Prostate gland (tissue), 2 donors: ENCODE data around the gene HRC. TPM values are rescaled to one million over a fixed set of nuclear protein-coding genes. Genes with fewer than 3 reads are reported as not detected.
A peak's percentile ranks its signal among the peaks of the same experiment; 100 is the strongest.

Source experiments
- DNase-seq: peaks from one replicate; pipeline ENCODE4 v3.0.0-alpha.2; 2019; ENCODE audit warnings: low spot score
- H3K27ac ChIP-seq, 2 donors: fragments of 200-600 bp; sonication (generic); 2 replicates each; pipeline ENCODE4 v1.5.1; 2017 to 2019
- H3K27me3 ChIP-seq: fragments of 200-600 bp; sonication (generic); replicated peaks from 2 replicates; pipeline ENCODE4 v1.5.1; 2019; ENCODE audit not compliant: insufficient read depth
- H3K36me3 ChIP-seq, 2 donors: fragments of 200-600 bp; sonication (generic); 1 replicate in 1 of 2; 2 replicates in 1 of 2; pipeline versions ENCODE4 v1.5.1 to v1.8.1; 2017 to 2019
- H3K4me1 ChIP-seq: fragments of 200-600 bp; sonication (generic); replicated peaks from 2 replicates; pipeline ENCODE4 v1.5.1; 2019
- H3K4me3 ChIP-seq, 2 donors: fragments of 200-600 bp; sonication (generic); 2 replicates each; pipeline ENCODE4 v1.5.1; 2017 to 2019
- H3K9me3 ChIP-seq: fragments of 200-600 bp; sonication (generic); 2 replicates; pipeline ENCODE4 v1.5.1; 2017
- POLR2A ChIP-seq: fragments of 450-650 bp; IDR thresholded peaks from one replicate; pipeline ENCODE4 v1.6.1; 2016; ENCODE audit warnings: antibody characterized with exemption, mild to moderate bottlenecking
- POLR2AphosphoS5 ChIP-seq: sonication (generic); formaldehyde crosslinking; IDR thresholded peaks from one replicate; pipeline ENCODE4 v1.6.1; 2017; ENCODE audit warnings: antibody characterized with exemption
- WGBS: methylation state at CpG from one replicate; pipeline ENCODE4 v1.1.5; 2018; 5-methylcytosine and 5-hydroxymethylcytosine counted together
- intact Hi-C: fragments of 100-400 bp; cut with DNase I; formaldehyde crosslinking; loops from one replicate; pipeline ENCODE4 v1.14.2; 2022
- total RNA-seq, 2 donors: library from RNA; depleted of rRNA; stranded (reverse); fragments of >200 nt; gene quantifications; one replicate each; pipeline ENCODE4 v1.1.0, GENCODE V29; 2016
- TF ChIP-seq, protein P1 (sequence below), 4 experiments: fragments of 200-600 bp in 2 of 4; fragments of 450-650 bp in 2 of 4; sonication (generic) in 2 of 4; IDR thresholded peaks; 1 replicate in 3 of 4; 2 replicates in 1 of 4; pipeline ENCODE4 v1.5.1; 2016 to 2019; ENCODE audit warnings: antibody characterized with exemption in 4 of 4, mild to moderate bottlenecking in 2 of 4, moderate library complexity in 2 of 4

HRC gene
- total RNA-seq, 2 donors from 2014 or later = 3.8 to 6.7 TPM

GRCh38 chr19:49153167-49153809, 1.9 kb downstream of the HRC start:
- WGBS = 90% methylated on average over 10 of the region's 10 CpGs
- Histone ChIP-seq H3K36me3 (no peaks in the 10 kb centered on the region), H3K27ac (no peak overlapping the region), H3K27me3 (no peaks in the 10 kb centered on the region), H3K9me3 (no peaks in the 10 kb centered on the region), H3K4me3 (no peak overlapping the region), H3K4me1 (no peaks in the 10 kb centered on the region)
- no peak for DNase-seq
- intact Hi-C loops = loop anchor here (5.0 kb wide), 1 partner anchor 36 kb away; the partner anchor contains the start of genes C19orf73 and PPFIA3
- TF ChIP-seq, protein P1, sequence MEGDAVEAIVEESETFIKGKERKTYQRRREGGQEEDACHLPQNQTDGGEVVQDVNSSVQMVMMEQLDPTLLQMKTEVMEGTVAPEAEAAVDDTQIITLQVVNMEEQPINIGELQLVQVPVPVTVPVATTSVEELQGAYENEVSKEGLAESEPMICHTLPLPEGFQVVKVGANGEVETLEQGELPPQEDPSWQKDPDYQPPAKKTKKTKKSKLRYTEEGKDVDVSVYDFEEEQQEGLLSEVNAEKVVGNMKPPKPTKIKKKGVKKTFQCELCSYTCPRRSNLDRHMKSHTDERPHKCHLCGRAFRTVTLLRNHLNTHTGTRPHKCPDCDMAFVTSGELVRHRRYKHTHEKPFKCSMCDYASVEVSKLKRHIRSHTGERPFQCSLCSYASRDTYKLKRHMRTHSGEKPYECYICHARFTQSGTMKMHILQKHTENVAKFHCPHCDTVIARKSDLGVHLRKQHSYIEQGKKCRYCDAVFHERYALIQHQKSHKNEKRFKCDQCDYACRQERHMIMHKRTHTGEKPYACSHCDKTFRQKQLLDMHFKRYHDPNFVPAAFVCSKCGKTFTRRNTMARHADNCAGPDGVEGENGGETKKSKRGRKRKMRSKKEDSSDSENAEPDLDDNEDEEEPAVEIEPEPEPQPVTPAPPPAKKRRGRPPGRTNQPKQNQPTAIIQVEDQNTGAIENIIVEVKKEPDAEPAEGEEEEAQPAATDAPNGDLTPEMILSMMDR (IDR thresholded peaks at IDR 0.05) = no peak
- TF ChIP-seq POLR2A (no peak), POLR2AphosphoS5 (no peak)

DNA sequence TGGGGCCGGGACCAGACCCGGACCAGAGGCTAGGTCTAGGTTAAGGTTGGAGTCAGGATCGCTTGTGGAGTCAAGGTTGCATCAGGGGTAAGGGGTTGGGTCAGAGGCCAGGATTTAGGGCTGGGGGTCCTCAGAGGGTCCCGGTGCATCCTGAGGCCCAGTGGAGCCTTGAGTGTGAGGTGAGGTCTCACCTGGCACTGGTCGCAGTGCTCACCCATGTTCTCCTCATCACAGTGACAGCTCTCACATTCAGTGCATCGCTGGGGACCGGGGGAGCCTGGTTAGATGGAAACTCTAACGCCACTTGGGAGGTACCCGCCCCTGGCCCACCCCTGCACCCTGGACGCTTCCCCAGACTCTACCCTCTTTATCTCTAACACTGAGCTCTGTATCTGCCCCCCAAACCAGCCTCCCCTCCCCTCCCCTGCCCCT, 3.1 kb downstream of the HRC start:
- peaks cover 3% of the 10 kb centered on the region for H3K4me1 ChIP-seq
- 27% methylated on average over 9 of the region's 10 CpGs for WGBS
- TF ChIP-seq POLR2AphosphoS5 = no peak
- TF ChIP-seq, protein P1 (IDR thresholded peaks at IDR 0.05) = no peak
- no peak for TF ChIP-seq POLR2A
- no peak for DNase-seq
- H3K36me3 ChIP-seq = no peaks in the 10 kb centered on the region
- H3K9me3 ChIP-seq = no peaks in the 10 kb centered on the region
- intact Hi-C loops = loop anchor here (5.0 kb wide), 1 partner anchor 35 kb away; the partner anchor contains the start of genes C19orf73 and PPFIA3
- no peak overlapping the region for H3K4me3 ChIP-seq
- no peaks in the 10 kb centered on the region for H3K27me3 ChIP-seq
- H3K27ac ChIP-seq = peak overlapping the region; percentile 24 to 97

- TF ChIP-seq, protein P1 (IDR thresholded peaks at IDR 0.05) = peak in 1 of 4 experiments; percentile 9
- peak; percentile 44 for TF ChIP-seq POLR2A
- peak; percentile 96 for TF ChIP-seq POLR2AphosphoS5
- Histone ChIP-seq H3K9me3 (no peaks in the 10 kb centered on the region), H3K27ac (peak overlapping the region; percentile 90 to 97), H3K36me3 (no peaks in the 10 kb centered on the region), H3K4me3 (peak overlapping the region in 1 of 2 donors; percentile 77), H3K4me1 (peaks cover 8% of the 10 kb centered on the region), H3K27me3 (no peaks in the 10 kb centered on the region)
- intact Hi-C loops = loop anchor here (5.0 kb wide), 1 partner anchor 34 kb away; the partner anchor contains the start of genes C19orf73 and PPFIA3
- peak; percentile 96 for DNase-seq
- WGBS = 8% methylated on average over 45 of the region's 45 CpGs
Observed at GRCh38 chr19:49151267-49152118, 3.7 kb downstream of the HRC start.

- peak overlapping the region; percentile 90 to 97 for H3K27ac ChIP-seq
- H3K4me3 ChIP-seq = peak overlapping the region; percentile 73 to 77
- H3K4me1 ChIP-seq = peaks cover 13% of the 10 kb centered on the region
- no peaks in the 10 kb centered on the region for H3K9me3 ChIP-seq
- 7% methylated on average over 16 of the region's 16 CpGs for WGBS
- no peak for TF ChIP-seq POLR2A
- TF ChIP-seq, protein P1 (IDR thresholded peaks at IDR 0.05) = no peak
- TF ChIP-seq POLR2AphosphoS5 = no peak
- H3K27me3 ChIP-seq = no peaks in the 10 kb centered on the region
- DNase-seq = no peak
- H3K36me3 ChIP-seq = no peaks in the 10 kb centered on the region
- intact Hi-C loops = loop anchor here (5.0 kb wide), 1 partner anchor 34 kb away; the partner anchor contains the start of genes C19orf73 and PPFIA3
Observed at GRCh38 chr19:49150944-49151243, 4.3 kb downstream of the HRC start.
